ENCODE results near the gene SYT3.

DNA sequence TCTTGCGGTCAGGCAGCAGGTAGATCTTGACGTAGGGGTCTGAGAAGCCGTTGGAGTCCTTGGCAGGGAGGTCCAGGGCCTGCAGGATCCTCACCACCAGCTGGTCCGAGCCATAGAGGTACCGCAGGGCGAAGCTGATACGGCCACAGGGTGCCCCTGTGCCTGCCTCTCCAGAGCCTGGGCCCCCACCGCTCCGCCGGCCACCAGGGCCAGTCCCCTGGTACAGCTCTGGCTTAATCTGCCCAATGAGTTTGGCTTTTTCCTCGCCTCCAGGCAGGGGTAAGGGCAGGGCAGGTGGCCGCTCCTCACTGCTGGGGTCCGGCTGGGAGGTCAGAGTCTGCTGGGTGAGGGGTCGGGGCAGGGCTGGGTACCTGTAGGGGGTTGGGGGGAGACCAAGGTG, 9.9 kb downstream of the SYT3 start:
- no peak for TF ChIP-seq RAD21 (IDR thresholded peaks at IDR 0.05)
- TF ChIP-seq, protein P1, sequence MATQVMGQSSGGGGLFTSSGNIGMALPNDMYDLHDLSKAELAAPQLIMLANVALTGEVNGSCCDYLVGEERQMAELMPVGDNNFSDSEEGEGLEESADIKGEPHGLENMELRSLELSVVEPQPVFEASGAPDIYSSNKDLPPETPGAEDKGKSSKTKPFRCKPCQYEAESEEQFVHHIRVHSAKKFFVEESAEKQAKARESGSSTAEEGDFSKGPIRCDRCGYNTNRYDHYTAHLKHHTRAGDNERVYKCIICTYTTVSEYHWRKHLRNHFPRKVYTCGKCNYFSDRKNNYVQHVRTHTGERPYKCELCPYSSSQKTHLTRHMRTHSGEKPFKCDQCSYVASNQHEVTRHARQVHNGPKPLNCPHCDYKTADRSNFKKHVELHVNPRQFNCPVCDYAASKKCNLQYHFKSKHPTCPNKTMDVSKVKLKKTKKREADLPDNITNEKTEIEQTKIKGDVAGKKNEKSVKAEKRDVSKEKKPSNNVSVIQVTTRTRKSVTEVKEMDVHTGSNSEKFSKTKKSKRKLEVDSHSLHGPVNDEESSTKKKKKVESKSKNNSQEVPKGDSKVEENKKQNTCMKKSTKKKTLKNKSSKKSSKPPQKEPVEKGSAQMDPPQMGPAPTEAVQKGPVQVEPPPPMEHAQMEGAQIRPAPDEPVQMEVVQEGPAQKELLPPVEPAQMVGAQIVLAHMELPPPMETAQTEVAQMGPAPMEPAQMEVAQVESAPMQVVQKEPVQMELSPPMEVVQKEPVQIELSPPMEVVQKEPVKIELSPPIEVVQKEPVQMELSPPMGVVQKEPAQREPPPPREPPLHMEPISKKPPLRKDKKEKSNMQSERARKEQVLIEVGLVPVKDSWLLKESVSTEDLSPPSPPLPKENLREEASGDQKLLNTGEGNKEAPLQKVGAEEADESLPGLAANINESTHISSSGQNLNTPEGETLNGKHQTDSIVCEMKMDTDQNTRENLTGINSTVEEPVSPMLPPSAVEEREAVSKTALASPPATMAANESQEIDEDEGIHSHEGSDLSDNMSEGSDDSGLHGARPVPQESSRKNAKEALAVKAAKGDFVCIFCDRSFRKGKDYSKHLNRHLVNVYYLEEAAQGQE (IDR thresholded peaks at IDR 0.05) = no peak
- TF ChIP-seq, protein P2, sequence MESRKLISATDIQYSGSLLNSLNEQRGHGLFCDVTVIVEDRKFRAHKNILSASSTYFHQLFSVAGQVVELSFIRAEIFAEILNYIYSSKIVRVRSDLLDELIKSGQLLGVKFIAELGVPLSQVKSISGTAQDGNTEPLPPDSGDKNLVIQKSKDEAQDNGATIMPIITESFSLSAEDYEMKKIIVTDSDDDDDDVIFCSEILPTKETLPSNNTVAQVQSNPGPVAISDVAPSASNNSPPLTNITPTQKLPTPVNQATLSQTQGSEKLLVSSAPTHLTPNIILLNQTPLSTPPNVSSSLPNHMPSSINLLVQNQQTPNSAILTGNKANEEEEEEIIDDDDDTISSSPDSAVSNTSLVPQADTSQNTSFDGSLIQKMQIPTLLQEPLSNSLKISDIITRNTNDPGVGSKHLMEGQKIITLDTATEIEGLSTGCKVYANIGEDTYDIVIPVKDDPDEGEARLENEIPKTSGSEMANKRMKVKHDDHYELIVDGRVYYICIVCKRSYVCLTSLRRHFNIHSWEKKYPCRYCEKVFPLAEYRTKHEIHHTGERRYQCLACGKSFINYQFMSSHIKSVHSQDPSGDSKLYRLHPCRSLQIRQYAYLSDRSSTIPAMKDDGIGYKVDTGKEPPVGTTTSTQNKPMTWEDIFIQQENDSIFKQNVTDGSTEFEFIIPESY (IDR thresholded peaks at IDR 0.05) = no peak
- no peak for TF ChIP-seq YY1 (IDR thresholded peaks at IDR 0.05)
- TF ChIP-seq, protein P3, sequence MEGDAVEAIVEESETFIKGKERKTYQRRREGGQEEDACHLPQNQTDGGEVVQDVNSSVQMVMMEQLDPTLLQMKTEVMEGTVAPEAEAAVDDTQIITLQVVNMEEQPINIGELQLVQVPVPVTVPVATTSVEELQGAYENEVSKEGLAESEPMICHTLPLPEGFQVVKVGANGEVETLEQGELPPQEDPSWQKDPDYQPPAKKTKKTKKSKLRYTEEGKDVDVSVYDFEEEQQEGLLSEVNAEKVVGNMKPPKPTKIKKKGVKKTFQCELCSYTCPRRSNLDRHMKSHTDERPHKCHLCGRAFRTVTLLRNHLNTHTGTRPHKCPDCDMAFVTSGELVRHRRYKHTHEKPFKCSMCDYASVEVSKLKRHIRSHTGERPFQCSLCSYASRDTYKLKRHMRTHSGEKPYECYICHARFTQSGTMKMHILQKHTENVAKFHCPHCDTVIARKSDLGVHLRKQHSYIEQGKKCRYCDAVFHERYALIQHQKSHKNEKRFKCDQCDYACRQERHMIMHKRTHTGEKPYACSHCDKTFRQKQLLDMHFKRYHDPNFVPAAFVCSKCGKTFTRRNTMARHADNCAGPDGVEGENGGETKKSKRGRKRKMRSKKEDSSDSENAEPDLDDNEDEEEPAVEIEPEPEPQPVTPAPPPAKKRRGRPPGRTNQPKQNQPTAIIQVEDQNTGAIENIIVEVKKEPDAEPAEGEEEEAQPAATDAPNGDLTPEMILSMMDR (IDR thresholded peaks at IDR 0.05; ENCODE audit: low read depth, low read length, missing input control) = no peak
- TF ChIP-seq NR2F2 (IDR thresholded peaks at IDR 0.05) = no peak
- no peak for TF ChIP-seq TAF1 (conservative IDR thresholded peaks at IDR 0.05)
- no peak for TF ChIP-seq SP1 (IDR thresholded peaks at IDR 0.05)
